AML-193 (cell line): ENCODE data around the gene CBFA2T3.
"Not testable (repeated sequence)": the region's sequence is repeated elsewhere in the genome, so short reads cannot be mapped to it uniquely, and the experiment has no call there.

Source experiments
- DNase-seq, 2 experiments: peaks; one replicate each; lab custom pipeline; 2025; lab: John Stamatoyannopoulos, UW

CBFA2T3 gene

GRCh38 chr16:88906535-88907105, 70.4 kb downstream of the CBFA2T3 start:
- no peak for DNase-seq

GRCh38 chr16:88906020-88906419, 71.0 kb downstream of the CBFA2T3 start:
- DNase-seq, result no peak

GRCh38 chr16:88905563-88905962, 71.4 kb downstream of the CBFA2T3 start:
- no peak for DNase-seq

GRCh38 chr16:88904676-88905365, 72.2 kb downstream of the CBFA2T3 start:
- DNase-seq, result no peak

- no peak for DNase-seq
These were observed 73.7 kb downstream of the CBFA2T3 start for GRCh38 chr16:88903267-88903666.

- DNase-seq, result no peak
These were observed 74.3 kb downstream of the CBFA2T3 start for GRCh38 chr16:88902744-88903143.

GRCh38 chr16:88901718-88902337, 75.2 kb downstream of the CBFA2T3 start:
- DNase-seq, result no peak

GRCh38 chr16:88900662-88901052, 76.3 kb downstream of the CBFA2T3 start:
- DNase-seq, result no peak

- DNase-seq, result no peak
These were observed 76.9 kb downstream of the CBFA2T3 start for GRCh38 chr16:88899901-88900661.

GRCh38 chr16:88897696-88898425, 79.1 kb downstream of the CBFA2T3 start:
- DNase-seq, result no peak

- DNase-seq, result no peak
These were observed 80.6 kb downstream of the CBFA2T3 start for GRCh38 chr16:88896238-88897070.

GRCh38 chr16:88895335-88895734, 81.7 kb downstream of the CBFA2T3 start:
- DNase-seq, result no peak

GRCh38 chr16:88894681-88895300, 82.2 kb downstream of the CBFA2T3 start:
- DNase-seq, result no peak

- not testable (repeated sequence) for DNase-seq
These were observed 82.7 kb downstream of the CBFA2T3 start for GRCh38 chr16:88894266-88894665.

GRCh38 chr16:88893127-88893968, 83.7 kb downstream of the CBFA2T3 start:
- no peak for DNase-seq

- DNase-seq, result no peak
These were observed 84.9 kb downstream of the CBFA2T3 start for GRCh38 chr16:88892065-88892464.

- no peak for DNase-seq
These were observed 85.9 kb downstream of the CBFA2T3 start for GRCh38 chr16:88891083-88891482.

- DNase-seq, result not testable (repeated sequence)
These were observed 87.2 kb downstream of the CBFA2T3 start for GRCh38 chr16:88889702-88890352.
